Measurements from ENCODE around the gene ZNF407.

Gene ZNF407

GRCh38 chr18:74994502-74995418 lies 397.1 kb downstream of the ZNF407 start:
- H3K36me3 ChIP-seq, result no peaks in the 10 kb centered on the region
- no peaks in the 10 kb centered on the region for H3K9me3 ChIP-seq
- TF ChIP-seq, protein P1, sequence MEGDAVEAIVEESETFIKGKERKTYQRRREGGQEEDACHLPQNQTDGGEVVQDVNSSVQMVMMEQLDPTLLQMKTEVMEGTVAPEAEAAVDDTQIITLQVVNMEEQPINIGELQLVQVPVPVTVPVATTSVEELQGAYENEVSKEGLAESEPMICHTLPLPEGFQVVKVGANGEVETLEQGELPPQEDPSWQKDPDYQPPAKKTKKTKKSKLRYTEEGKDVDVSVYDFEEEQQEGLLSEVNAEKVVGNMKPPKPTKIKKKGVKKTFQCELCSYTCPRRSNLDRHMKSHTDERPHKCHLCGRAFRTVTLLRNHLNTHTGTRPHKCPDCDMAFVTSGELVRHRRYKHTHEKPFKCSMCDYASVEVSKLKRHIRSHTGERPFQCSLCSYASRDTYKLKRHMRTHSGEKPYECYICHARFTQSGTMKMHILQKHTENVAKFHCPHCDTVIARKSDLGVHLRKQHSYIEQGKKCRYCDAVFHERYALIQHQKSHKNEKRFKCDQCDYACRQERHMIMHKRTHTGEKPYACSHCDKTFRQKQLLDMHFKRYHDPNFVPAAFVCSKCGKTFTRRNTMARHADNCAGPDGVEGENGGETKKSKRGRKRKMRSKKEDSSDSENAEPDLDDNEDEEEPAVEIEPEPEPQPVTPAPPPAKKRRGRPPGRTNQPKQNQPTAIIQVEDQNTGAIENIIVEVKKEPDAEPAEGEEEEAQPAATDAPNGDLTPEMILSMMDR (IDR thresholded peaks at IDR 0.05; ENCODE audit: low read depth, low read length), result no peak
- no peaks in the 10 kb centered on the region for H3K27me3 ChIP-seq
- no peak overlapping the region for H3K4me3 ChIP-seq (ENCODE audit: low read depth, low read length)
- DNase-seq, result no peak
- H3K4me1 ChIP-seq, result no peaks in the 10 kb centered on the region

- Histone ChIP-seq H3K9me3 (no peaks in the 10 kb centered on the region), H3K4me3 (ENCODE audit: low read depth, low read length) (no peak overlapping the region), H3K27me3 (no peaks in the 10 kb centered on the region), H3K4me1 (no peaks in the 10 kb centered on the region), H3K36me3 (no peaks in the 10 kb centered on the region)
- DNase-seq, result no peak
- TF ChIP-seq, protein P1 (IDR thresholded peaks at IDR 0.05; ENCODE audit: low read depth, low read length), result no peak
Observed at GRCh38 chr18:74995419-74995736, 397.7 kb downstream of the ZNF407 start.

DNA sequence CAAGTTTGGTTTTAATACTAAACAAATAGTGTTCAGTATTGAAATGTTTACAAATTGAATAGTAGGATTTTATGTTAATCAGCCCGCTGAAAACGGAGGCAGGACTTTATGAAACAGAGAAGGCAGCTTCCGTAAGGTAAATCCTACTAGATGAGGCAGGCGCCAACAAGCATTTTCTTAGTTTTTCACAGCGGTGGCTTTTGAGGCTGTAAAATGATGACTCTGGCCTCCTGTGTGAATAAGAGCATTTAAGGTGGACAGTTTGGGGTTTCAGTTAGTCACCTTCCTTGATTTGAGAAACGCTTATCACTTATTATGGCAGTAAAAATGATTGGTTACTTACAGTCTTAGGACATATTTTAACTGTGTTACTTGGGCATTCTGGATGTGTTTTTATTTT lies 398.4 kb downstream of the ZNF407 start:
- TF ChIP-seq, protein P1 (IDR thresholded peaks at IDR 0.05; ENCODE audit: low read depth, low read length), result no peak
- H3K27me3 ChIP-seq, result no peaks in the 10 kb centered on the region
- H3K4me3 ChIP-seq (ENCODE audit: low read depth, low read length), result no peak overlapping the region
- no peaks in the 10 kb centered on the region for H3K4me1 ChIP-seq
- no peaks in the 10 kb centered on the region for H3K9me3 ChIP-seq
- no peaks in the 10 kb centered on the region for H3K36me3 ChIP-seq
- no peak for DNase-seq

GRCh38 chr18:74996996-74997395 lies 399.3 kb downstream of the ZNF407 start:
- Histone ChIP-seq H3K9me3 (no peaks in the 10 kb centered on the region), H3K4me1 (no peaks in the 10 kb centered on the region), H3K36me3 (no peaks in the 10 kb centered on the region), H3K27me3 (no peaks in the 10 kb centered on the region), H3K4me3 (ENCODE audit: low read depth, low read length) (no peak overlapping the region)
- no peak for DNase-seq
- TF ChIP-seq, protein P1 (IDR thresholded peaks at IDR 0.05; ENCODE audit: low read depth, low read length), result no peak

GRCh38 chr18:75000920-75001319 lies 403.2 kb downstream of the ZNF407 start:
- Histone ChIP-seq H3K4me1 (no peaks in the 10 kb centered on the region), H3K27me3 (no peaks in the 10 kb centered on the region), H3K9me3 (no peaks in the 10 kb centered on the region), H3K4me3 (ENCODE audit: low read depth, low read length) (no peak overlapping the region), H3K36me3 (no peaks in the 10 kb centered on the region)
- TF ChIP-seq, protein P1 (IDR thresholded peaks at IDR 0.05; ENCODE audit: low read depth, low read length), result no peak
- no peak for DNase-seq

GRCh38 chr18:75003039-75003438 lies 405.4 kb downstream of the ZNF407 start:
- H3K27me3 ChIP-seq, result no peaks in the 10 kb centered on the region
- H3K4me3 ChIP-seq (ENCODE audit: low read depth, low read length), result no peak overlapping the region
- no peak for DNase-seq
- no peaks in the 10 kb centered on the region for H3K9me3 ChIP-seq
- no peaks in the 10 kb centered on the region for H3K36me3 ChIP-seq
- no peaks in the 10 kb centered on the region for H3K4me1 ChIP-seq
- TF ChIP-seq, protein P1 (IDR thresholded peaks at IDR 0.05; ENCODE audit: low read depth, low read length), result no peak

All from BE2C (cell line).